ENCODE data around the gene DLEC1.

DNA sequence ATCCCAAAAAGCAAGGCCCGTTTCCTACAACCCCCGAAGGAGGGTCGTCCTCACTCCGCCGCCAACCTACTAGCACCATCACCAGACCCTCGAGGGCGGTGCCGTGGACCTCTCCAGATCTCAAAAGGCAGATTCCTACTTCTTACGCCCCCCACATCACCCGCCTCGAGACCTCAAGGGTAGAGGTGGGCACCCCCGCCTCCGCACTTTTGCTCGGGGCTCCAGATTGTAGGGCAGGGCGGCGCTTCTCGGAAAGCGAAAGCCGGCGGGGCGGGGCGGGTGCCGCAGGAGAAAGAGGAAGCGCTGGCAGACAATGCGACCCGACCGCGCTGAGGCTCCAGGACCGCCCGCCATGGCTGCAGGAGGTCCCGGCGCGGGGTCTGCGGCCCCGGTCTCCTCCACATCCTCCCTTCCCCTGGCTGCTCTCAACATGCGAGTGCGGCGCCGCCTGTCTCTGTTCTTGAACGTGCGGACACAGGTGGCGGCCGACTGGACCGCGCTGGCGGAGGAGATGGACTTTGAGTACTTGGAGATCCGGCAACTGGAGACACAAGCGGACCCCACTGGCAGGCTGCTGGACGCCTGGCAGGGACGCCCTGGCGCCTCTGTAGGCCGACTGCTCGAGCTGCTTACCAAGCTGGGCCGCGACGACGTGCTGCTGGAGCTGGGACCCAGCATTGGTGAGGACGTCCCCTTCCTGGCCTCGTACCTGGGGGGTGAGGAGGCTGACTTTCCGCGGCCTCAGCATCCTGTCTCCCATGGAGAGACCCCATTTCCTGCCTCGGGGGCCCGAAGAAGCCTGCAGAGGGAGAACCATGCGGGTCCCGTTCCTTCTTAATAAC is 99.6 kb downstream of the DLEC1 start, which contains the start of gene MYD88:
- TF ChIP-seq POLR2A (IDR thresholded peaks at IDR 0.05; ENCODE audit: low read depth, low read length), result peak; percentile 87
- TF ChIP-seq POLR2AphosphoS5 (IDR thresholded peaks at IDR 0.05; ENCODE audit: low read depth, low read length), result peak; percentile 76
- no peak for TF ChIP-seq TAF1 (IDR thresholded peaks at IDR 0.05; ENCODE audit: borderline replicate concordance, low read depth, low read length)

All from GM12892 (cell line).